IMR-90 (cell line): ENCODE data around the gene GOLPH3L.

Experiments used
- BHLHE40 ChIP-seq: fragments of 150-350 bp; IDR thresholded peaks from 2 replicates; pipeline ENCODE4 v1.6.1; 2016; ENCODE audit warnings: mild to moderate bottlenecking, low read depth, low read length
- CHD1 ChIP-seq: IDR thresholded peaks from 2 replicates; pipeline ENCODE4 v1.6.1; 2012; ENCODE audit warnings: low read depth, low read length, improper control_type of control experiment
- ELK1 ChIP-seq: fragments of 150-350 bp; IDR thresholded peaks from 2 replicates; pipeline ENCODE4 v1.6.1; 2016; ENCODE audit warnings: low read depth, mild to moderate bottlenecking, low read length, moderate library complexity, borderline replicate concordance
- MAFK ChIP-seq: IDR thresholded peaks from 2 replicates; pipeline ENCODE4 v1.6.1; 2012; ENCODE audit warnings: low read depth, low read length, improper control_type of control experiment
- MAZ ChIP-seq: IDR thresholded peaks from 2 replicates; pipeline ENCODE4 v1.6.1; 2012; ENCODE audit warnings: low read depth, mild to moderate bottlenecking, low read length, improper control_type of control experiment, moderate library complexity, borderline replicate concordance
- POLR2A ChIP-seq: IDR thresholded peaks from 2 replicates; pipeline ENCODE4 v1.6.1; 2012; ENCODE audit warnings: mild to moderate bottlenecking, low read depth, low read length
- RAD21 ChIP-seq: IDR thresholded peaks from 2 replicates; pipeline ENCODE4 v1.6.1; 2012; ENCODE audit warnings: low read length, improper control_type of control experiment
- RCOR1 ChIP-seq: IDR thresholded peaks from 2 replicates; pipeline ENCODE4 v1.6.1; 2012; ENCODE audit warnings: mild to moderate bottlenecking, low read length, improper control_type of control experiment; ENCODE audit not compliant: insufficient replicate concordance
- SMC3 ChIP-seq: fragments of 150-350 bp; IDR thresholded peaks from 2 replicates; pipeline ENCODE4 v1.6.1; 2016; ENCODE audit warnings: low read depth, mild to moderate bottlenecking, antibody characterized with exemption, low read length, moderate library complexity
- USF2 ChIP-seq: fragments of 150-350 bp; IDR thresholded peaks from 2 replicates; pipeline ENCODE4 v1.6.1; 2017; ENCODE audit warnings: mild to moderate bottlenecking, antibody characterized with exemption, low read length, low read depth
- TF ChIP-seq, protein P1 (sequence below): conservative IDR thresholded peaks from 2 replicates; pipeline ENCODE4 v1.5.1; 2012; ENCODE audit warnings: mild to moderate bottlenecking, low read depth, low read length, improper control_type of control experiment

GRCh38 chr1:150703427-150703826, 6.5 kb upstream of the GOLPH3L start:
- TF ChIP-seq USF2: no peak
- TF ChIP-seq, protein P1, sequence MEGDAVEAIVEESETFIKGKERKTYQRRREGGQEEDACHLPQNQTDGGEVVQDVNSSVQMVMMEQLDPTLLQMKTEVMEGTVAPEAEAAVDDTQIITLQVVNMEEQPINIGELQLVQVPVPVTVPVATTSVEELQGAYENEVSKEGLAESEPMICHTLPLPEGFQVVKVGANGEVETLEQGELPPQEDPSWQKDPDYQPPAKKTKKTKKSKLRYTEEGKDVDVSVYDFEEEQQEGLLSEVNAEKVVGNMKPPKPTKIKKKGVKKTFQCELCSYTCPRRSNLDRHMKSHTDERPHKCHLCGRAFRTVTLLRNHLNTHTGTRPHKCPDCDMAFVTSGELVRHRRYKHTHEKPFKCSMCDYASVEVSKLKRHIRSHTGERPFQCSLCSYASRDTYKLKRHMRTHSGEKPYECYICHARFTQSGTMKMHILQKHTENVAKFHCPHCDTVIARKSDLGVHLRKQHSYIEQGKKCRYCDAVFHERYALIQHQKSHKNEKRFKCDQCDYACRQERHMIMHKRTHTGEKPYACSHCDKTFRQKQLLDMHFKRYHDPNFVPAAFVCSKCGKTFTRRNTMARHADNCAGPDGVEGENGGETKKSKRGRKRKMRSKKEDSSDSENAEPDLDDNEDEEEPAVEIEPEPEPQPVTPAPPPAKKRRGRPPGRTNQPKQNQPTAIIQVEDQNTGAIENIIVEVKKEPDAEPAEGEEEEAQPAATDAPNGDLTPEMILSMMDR: no peak
- no peak for TF ChIP-seq SMC3
- no peak for TF ChIP-seq POLR2A
- no peak for TF ChIP-seq MAFK
- no peak for TF ChIP-seq BHLHE40
- no peak for TF ChIP-seq CHD1
- TF ChIP-seq MAZ: no peak
- TF ChIP-seq RCOR1: no peak
- TF ChIP-seq ELK1: no peak
- no peak for TF ChIP-seq RAD21
